RPMI7951 (cell line): Measurements from ENCODE around the gene ENTREP1. TPM values are rescaled to one million over a fixed set of nuclear protein-coding genes. Genes with fewer than 3 reads are reported as not detected.
A peak's percentile ranks its signal among the peaks of the same experiment; 100 is the strongest.
"Not testable (repeated sequence)": the region's sequence is repeated elsewhere in the genome, so short reads cannot be mapped to it uniquely, and the experiment has no call there.

Experiments
- DNase-seq: peaks from one replicate; pipeline ENCODE4 v3.0.0-alpha.2; 2012; ENCODE audit warnings: low read depth
- total RNA-seq: library from RNA; depleted of rRNA; stranded (reverse); fragments of >200 nt; shearing (Covaris generic); gene quantifications from 2 replicates; pipeline ENCODE4 v1.2.3, GENCODE V29; 2014

Gene ENTREP1
- total RNA-seq, 1 experiment from 2014 or later, result not detected

GRCh38 chr9:69409936-69410335 lies 84.9 kb downstream of the ENTREP1 start:
- not testable (repeated sequence) for DNase-seq

DNA sequence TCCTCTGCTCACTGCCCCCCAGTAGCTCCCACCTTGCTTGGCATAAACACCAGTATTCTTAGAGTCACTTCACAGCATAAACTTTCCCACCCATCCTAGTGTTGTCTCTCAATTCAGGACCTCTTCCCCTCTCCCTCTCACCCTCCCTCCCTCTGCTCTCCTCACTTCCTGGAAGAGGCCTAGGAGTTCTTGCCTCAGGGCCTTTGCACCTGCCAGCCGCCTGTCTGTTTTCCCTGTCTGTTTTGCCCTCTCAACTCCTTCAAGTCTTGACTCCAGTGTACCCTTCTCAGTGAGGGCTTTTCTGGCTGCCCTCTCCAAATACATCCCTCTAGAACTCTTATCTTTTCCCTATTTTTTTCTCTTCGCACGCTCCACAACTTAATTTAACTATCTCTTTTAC lies 86.2 kb downstream of the ENTREP1 start:
- no peak for DNase-seq

GRCh38 chr9:69411931-69412740 lies 87.1 kb downstream of the ENTREP1 start:
- no peak for DNase-seq

DNA sequence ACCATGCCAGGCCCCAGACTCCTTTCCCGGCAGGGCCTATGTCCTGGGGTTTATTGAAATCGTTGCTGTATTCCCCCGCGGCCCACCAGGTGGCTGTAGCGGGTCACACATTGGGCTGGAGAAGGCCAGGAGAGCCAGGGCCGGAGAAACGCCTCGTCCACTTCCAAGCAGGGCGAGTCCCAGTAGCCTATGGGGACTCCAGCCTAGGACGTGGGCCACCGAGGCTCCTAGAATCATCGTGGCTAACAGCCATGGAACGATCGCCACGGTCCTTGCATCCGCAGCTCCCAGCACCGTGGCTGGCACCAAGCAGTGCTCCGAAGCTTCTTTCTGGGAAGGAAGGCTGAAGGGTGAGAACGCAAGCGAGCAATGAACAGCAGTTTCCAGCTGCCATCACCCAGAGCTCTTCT lies 87.7 kb downstream of the ENTREP1 start:
- DNase-seq, result no peak

- DNase-seq, result no peak
These were observed 95.7 kb downstream of the ENTREP1 start for GRCh38 chr9:69420611-69421270.

- DNase-seq, result peak; percentile 54
These were observed 97.1 kb downstream of the ENTREP1 start for GRCh38 chr9:69421908-69422801.

- DNase-seq, result no peak
These were observed 100.3 kb downstream of the ENTREP1 start for GRCh38 chr9:69425136-69425801.

- DNase-seq, result no peak
These were observed 102.3 kb downstream of the ENTREP1 start for GRCh38 chr9:69427286-69427685.

DNA sequence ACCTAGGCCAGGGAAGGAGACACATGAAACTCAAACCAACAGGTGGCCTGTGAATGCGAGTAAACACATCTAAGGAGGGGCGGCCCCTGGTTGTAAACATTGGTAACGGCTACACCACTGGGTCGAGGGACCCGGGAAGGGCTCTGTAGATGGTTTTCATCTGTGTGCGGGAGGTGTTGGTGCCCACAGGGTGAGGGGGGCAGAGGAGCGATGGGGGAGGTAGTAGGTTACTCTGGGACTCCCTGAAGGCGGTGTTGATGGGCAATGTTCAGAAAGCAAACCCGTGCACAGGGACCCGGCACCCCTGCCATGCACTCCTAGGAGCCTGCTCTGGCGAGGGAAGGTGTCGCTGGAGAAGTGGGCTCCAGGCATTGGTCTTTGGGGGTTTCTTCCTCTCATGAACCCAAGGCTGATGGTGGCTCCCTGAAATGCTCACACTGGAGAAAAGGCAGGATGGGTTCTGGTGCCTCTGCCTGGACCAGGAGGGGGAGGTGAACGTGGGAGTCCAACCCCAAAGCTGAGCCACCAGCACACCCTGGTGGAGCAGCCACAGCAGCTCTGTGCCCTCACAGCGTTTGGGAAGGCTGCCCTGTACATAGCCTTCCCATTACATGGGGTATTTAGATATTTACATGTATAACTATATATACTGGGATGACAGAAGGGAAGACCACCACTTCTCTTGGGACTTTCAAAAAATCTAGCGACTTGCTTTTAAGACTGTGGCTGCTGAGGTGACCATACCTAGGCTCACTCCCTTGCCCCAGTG lies 103.2 kb downstream of the ENTREP1 start:
- no peak for DNase-seq

DNA sequence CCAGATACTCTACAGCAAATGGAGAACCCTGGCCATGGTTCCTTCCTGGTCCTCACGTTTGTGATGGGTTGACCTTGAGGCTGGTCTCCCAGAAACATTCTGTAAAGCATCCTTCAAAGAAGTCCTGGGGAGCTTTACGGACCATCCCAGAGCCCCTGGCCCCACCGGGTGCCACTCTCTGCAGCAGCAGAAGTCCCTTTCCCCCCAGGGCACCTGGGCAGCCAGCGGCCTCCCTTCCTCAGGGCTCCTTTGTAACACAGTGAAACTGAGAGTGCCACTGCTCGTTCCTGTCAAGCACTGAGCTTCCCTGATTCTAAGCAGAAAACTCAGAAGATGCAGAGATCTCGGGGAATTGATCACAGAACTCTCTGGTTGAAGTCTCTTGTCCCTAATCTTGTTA lies 104.3 kb downstream of the ENTREP1 start:
- no peak for DNase-seq

GRCh38 chr9:69430206-69430605 lies 105.2 kb downstream of the ENTREP1 start:
- DNase-seq, result no peak

- no peak for DNase-seq
These were observed 106.2 kb downstream of the ENTREP1 start for GRCh38 chr9:69431203-69431602.

DNA sequence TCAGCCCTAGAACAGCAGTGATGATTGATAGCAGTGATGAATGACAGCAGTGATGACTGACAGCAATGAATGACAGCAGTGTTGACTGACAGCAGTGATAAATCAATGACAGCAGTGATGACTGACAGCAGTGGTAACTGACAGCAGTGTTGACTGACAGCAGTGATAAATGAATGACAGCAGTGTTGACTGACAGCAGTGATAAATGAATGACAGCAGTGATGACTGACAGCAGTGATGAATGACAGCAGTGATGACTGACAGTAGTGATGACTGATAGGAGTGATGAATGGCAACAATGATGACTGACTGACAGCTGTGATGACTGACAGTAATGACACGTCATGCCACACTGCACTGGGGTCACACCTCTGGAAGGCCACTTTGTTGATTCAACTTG lies 106.8 kb downstream of the ENTREP1 start:
- no peak for DNase-seq

DNA sequence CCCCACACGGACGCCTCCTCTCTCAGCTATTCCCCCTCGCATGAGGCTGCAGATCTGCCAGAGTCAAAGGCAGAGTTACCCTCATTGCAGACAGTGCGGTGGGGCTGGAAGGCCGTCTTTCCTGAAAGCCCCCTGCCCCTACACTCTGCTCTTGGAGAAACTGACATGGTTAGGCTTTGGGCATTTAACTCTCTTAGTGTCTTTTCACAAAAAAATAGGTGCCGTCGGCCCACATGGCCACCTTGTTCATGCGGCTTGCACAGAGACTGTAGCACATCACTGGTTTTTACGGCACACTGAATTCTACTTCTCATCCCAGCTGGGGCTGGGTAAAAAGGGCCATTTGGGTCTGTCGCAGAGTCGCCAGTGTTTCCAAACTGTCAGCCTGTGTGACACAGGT lies 107.6 kb downstream of the ENTREP1 start:
- DNase-seq, result no peak

DNA sequence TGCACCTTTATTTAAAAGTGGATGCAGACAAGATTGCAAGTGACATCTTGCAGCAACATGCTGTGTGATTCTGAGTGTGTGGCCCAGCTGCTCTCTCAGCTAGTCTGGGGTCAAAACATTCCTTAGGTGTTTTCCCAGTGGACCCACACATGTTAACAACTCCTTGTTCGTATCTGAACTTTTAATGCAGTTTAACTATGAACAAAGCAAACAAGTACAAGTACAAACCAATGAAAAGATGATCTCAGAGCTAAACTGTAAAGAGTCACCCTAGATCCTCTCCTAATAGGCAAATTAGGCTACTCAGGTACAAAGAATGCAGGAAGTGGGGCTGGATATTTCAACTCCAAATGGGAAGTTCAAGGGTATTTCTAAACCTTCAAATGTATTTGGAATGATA lies 108.4 kb downstream of the ENTREP1 start:
- DNase-seq, result no peak

- no peak for DNase-seq
These were observed 109.0 kb downstream of the ENTREP1 start for GRCh38 chr9:69433968-69434367.

GRCh38 chr9:69439654-69440053 lies 114.6 kb downstream of the ENTREP1 start:
- not testable (repeated sequence) for DNase-seq

DNA sequence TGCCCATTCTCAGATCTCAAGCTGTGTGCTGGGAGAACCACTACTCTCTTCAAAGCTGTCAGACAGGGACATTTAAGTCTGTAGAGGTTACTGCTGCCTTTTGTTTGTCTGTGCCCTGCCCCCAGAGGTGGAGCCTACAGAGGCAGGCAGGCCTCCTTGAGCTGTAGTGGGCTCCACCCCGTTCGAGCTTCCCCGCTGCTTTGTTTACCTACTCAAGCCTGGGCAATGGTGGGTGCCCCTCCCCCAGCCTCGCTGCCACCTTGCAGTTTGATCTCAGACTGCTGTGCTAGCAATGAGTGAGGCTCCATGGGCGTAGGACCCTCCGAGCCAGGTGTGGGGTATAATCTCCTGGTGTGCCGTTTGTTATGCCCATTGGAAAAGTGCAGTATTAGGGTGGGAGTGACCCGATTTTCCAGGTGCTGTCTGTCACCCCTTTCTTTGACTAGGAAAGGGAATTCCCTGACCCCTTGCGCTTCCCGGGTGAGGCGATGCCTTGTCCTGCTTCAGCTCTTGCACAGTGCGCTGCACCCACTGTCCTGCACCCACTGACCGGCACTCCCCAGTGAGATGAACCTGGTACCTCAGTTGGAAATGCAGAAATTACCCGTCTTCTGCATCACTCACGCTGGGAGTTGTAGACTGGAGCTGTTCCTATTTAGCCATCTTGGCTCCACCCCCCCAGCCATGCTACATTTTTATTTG lies 115.4 kb downstream of the ENTREP1 start:
- DNase-seq, result not testable (repeated sequence)
